KBM-7 (cell line): ENCODE results near the gene DQX1.

Source experiments
- DNase-seq: peaks from one replicate; pipeline ENCODE4 v3.0.0-alpha.2; 2015
- in situ Hi-C: fragments of 300-500 bp; cut with MboI; formaldehyde crosslinking; loops from 2 replicates; pipeline ENCODE4 v1.14.3; 2020; ENCODE audit warnings: low sequenced_read_pairs, low pct_unique_long_range_greater_than_20kb, mixed read lengths

Gene DQX1

DNA sequence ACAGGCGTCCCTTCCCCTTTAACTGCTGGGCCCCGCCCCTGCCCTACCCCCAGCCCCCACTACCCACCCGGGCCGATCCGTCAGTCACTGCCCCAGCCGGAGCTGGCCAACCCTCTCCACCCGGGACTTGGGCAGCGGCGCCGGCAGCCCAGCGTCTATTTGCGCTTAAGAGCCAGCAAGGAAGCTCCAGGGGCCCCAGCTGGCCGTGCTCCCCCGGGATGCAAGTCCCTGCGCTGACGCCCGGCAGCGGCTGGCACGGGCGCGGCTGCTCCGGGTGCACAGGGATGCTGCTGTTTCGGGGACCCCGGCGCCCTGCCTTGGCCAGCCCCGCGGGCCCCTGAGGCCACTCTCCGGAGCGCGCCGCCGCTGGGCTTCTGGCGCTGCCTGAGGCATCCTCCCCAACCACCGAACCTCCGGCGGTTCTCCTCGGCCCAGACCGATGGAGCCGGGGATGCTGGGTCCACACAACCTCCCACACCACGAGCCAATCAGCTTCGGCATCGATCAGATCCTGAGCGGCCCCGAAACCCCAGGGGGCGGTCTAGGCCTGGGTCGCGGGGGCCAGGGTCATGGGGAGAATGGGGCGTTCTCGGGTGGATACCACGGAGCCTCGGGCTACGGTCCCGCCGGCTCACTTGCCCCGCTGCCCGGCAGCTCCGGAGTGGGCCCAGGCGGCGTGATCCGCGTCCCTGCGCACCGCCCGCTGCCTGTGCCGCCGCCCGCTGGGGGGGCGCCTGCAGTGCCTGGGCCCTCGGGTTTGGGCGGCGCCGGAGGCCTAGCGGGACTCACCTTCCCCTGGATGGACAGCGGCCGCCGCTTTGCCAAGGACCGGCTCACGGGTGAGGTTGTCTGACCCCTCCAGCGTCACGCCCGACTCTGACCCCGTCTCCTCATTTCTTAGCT, 11.4 kb downstream of the DQX1 start, which contains the start of gene TLX2:
TLX2 (plus strand) TSS at position 83 of the 903 bp plus-strand sequence; CDS start at position 440, 357 bp downstream.
- DNase-seq = no peak
- in situ Hi-C loops = no loop called here

GRCh38 chr2:74513605-74514367, 12.2 kb downstream of the DQX1 start:
- DNase-seq = no peak
- in situ Hi-C loops = no loop called here

DNA sequence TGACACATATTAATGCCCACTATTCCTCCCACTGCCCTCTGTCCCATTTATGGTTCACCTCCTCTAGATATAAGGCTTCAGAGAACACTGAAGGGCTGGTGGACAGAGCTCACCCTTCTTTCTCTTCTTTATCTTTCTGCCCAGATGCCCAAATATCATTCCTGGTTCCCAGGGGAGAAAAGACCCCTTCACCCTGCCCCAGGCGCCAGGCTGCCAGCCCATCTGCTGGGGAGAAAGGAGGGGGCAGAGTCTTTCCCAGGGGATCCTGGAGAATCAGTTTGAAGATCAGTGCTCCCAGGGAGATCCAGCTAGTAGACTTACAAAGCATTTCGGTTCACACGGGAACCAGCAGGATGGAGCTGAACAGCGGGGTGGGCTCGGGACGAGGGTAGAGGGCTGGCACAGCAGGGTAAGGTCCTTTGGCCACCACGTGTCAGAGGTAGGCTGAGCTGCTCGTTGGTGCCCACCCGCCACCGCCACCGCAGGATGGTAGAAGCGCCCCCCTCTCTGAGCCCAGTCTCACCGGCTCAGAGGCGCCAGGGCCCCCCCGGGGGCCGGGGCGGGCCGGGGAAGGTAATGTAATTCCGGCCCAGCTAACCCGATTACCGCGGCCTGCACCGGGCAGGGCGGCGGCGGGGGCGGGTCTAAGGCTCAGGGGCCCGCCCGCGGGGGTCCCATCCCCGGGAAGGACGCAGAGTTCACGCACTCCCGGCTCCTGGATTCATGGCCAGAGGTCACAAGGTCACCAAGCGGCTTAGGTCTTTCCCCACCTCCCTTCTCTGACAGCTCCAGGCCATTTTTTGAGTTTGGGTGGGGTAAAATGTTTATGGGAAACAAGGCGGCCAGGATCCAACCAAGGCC, 13.1 kb downstream of the DQX1 start:
- in situ Hi-C loops = no loop called here
- DNase-seq = no peak

DNA sequence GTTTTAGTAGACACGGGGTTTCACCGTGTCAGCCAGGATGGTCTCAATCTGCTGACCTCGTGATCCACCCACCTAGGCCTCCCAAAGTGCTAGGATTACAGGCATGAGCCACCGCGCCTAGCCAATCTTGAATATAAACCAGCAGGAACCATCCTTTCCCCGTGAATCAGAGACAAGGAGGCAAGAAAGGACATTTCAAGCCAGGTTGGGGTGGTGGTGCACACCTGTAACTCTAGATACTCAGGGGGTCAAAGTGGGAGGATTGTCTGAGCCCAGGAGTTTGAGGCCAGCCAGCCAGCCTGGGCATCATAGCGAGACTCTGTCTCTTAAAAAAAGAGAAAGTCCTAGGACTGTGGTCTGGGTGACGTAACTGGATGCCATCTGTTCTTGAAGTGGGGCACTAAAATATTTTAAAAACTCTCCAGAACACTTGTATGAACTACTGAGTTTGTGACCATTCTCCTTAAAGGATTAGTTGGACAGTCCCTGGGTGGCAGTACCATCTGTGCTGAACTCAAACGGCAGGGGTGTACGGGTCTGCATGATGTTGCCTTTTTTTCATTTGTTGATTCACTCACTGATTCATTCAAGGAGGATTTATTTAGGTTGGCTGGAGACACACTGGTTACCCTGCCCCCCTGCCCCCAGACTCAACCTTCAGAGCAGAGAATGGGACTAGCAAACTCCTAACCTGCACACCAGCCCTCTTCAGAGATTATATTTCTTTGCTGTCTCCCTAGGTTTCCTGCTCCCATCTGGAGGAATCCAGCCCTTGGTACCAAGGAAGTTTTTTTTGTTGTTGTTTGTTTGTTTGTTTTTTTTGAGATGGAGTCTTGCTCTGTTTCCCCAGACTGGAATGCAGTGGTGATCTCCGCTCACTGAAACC, 14.7 kb downstream of the DQX1 start:
- no peak for DNase-seq
- in situ Hi-C loops = no loop called here

GRCh38 chr2:74510272-74510671, 15.8 kb downstream of the DQX1 start:
- in situ Hi-C loops = no loop called here
- no peak for DNase-seq

GRCh38 chr2:74507926-74508520, 18.0 kb downstream of the DQX1 start:
- DNase-seq = no peak
- in situ Hi-C loops = no loop called here

- peak; percentile 97 for DNase-seq
- in situ Hi-C loops = no loop called here
These were observed 18.7 kb downstream of the DQX1 start, which contains the start of gene PCGF1 for GRCh38 chr2:74507145-74507925. PCGF1 (minus strand) TSS chr2:74507695; CDS start chr2:74507668, 27 bp downstream.

DNA sequence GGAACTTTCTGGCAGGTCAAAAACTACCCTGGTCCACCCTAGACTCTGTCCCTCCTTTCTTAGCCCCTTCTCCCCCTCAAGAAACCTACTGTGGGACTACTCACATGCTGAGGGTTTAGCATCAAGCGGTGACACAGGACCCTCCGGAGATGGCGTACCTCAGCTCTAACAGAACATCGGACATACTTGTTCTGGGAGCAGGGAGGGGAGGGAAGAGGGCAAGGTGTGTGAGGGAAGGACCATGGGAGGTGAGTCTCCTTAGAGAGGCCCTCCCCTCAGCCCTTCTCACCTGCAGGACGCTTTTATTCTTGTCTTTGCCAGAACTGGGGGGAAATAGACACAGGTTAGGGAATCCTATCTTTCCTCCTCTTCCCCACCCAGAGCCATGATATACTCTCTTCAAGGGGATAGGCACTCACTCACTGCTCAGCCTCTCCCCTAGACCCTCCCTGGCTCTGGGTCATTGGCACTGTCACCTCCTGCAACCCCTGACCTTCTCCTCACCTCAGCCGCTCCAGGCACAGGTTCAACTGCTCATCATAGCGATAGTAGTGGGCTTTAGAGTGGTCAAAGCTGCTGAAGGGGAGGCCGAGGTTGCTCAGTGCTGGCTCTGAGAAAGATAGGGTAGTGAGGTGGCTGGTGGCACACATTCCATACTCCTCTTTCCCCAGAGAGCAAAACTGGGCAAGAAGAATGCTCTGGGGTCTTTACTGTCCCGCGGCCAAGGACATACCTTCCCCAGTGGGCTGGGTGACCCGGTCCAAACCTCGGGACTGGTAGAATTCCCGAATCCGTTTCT, 20.4 kb downstream of the DQX1 start:
- no peak for DNase-seq
- in situ Hi-C loops = no loop called here

DNA sequence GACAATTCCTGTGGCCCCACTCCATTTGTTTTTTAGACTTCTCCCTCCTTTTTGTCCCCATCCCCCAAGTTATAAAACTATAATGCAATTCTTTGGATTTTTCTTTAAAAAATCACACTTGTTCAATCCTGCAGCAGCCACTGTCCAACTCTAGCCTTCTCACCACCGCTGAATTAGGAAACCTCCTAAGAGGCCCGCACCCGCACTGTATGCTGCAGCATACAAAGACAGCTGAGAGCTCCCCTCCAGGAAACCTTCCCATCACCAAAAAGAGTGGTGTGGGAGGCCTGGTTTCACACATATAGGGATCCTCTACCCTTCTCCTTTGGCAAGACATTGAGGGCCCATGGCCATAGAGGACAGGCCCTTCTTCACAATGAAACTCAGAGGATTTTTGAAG, 21.4 kb downstream of the DQX1 start:
- DNase-seq = no peak
- in situ Hi-C loops = no loop called here

DNA sequence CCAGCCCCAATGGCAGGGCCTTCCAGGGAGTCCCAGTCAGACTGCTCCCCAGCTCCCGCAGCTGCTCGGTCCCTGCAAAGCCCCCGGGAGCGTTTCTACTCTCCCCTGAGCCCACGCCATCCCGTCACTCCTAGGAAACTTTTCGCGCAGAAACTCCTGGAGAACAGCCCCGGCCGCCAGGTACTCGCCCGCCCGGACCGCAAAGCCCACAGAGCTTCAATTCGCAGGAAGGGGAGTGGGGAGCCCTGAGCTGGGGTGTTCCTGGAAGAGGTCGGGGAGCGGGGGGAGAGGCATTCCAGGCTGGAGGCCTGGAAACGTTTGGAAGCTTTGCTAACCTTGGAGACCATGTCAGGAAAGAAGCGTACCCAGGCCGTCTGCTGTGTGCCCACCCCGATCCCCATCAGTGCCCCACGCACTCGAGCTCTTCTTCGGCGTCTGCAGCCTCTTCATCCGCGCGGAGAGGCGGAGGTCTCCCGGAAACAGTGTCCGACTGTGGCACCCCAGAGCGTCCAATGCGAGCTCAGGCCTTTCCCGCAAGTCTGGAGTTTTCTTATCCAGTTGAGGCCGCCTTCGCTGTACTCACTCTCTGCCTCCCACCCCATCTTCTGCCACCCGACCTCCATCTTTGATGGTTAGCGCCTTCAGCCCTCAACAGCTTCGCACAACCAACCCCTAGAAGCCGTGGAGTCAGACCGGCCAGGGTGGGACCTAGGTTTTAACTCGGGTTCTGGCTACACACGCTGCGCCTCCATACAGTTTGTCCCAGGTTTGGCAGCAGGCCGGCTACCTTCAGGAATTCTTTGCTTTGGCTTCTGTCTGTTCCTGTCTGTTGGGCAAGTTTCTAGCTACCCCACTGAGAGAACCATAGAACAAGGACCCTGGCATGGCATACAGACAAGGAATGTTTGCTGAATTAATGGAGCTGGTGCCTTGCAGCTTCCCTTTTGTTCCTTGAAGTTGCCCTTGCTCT, 22.2 kb downstream of the DQX1 start:
- no peak for DNase-seq
- in situ Hi-C loops = no loop called here

DNA sequence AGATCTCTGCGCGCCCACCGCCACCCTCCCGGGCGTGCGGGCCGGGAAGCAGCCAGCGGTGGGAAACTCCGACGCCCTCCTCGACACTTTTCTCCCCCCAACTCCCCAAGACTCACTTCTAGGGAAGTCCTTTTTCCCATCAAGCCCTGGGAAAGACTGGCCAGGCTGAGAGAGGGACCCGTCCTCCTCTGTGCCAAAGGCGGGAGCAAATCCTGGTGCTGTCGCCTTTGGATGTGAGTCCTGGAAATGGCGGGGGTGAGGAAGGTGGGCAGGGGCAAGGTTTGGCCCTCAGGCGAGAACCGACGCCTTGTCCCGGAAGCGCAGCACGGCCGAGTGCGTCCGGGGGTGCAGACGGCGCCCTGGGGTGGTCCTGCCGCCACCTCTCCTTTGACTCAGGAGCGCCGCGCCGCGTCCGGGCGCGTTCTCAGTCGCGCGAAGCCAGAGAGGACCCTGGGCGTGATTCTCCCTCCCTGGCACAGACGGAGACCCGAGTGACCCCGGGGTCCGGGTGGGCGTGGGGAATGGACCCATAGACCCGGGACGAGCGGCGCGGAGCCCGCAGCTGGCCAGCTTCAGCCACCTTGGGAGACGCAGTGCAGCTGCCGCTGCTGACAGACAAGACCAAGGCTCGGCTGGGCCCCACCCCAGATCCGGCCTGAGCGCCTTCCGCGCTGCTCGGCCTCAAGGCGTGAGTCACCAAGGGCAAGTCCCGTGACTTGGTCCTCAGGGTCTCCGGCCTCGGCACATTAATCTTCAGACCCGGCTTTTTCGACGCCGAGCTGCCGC, 23.1 kb downstream of the DQX1 start:
- no peak for DNase-seq
- in situ Hi-C loops = no loop called here

DNA sequence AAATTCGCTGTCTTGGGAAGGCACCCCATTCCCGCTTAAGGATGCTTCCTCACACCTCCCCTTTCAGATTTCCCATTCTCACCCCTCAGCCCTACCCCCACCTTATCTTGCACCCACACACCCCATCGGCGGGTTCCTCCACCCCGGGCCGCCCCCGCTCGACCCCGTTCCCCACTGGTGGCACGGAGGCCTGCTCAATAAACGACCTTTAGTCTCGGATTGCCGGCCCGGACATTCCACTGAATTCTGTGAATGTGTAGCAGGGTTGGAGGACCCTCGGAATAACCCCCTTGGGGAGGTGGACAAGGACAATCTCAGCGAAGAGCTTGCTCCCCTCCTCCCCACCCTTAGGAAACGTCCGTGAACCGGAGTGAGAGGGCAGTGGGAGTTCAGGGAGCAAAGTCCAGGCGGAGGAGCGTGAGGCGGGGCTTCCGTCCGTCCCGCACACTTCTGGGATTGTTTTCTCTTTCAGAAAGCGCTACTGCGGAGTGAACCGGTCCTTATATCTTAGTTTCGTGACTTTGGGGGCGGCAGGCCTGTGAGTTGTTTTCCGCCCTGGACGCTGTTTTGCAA, 23.8 kb downstream of the DQX1 start:
- DNase-seq = no peak
- in situ Hi-C loops = no loop called here

- DNase-seq = no peak
- in situ Hi-C loops = no loop called here
These were observed 24.5 kb downstream of the DQX1 start for GRCh38 chr2:74501335-74502071.

DNA sequence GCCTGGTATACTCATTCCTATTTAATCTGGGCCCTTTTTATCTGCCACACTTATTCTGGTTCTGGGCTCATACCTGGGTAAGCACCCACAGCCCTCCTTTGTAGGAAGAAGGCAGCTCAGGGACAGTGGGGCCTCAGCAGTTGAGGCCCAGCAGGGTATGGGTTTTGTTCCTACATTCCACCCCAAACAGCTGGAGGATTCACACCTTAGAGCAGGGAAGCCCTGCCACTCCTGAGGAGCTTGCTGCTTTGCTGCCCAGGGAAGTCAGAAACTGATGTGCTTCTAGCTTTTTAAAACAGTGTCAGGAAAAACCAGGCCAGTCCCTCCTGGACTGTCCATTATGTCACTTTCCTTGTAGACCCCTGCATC, 25.5 kb downstream of the DQX1 start:
- in situ Hi-C loops = no loop called here
- no peak for DNase-seq
